Astrocyte (in vitro differentiated cells and primary cell): ENCODE results near the gene STAC2.

ENCODE experiments used
- CTCF ChIP-seq: IDR thresholded peaks from 2 replicates; pipeline ENCODE4 v1.5.1; 2011; ENCODE audit warnings: low read depth, mild to moderate bottlenecking, inconsistent platforms, low read length, moderate library complexity; ENCODE audit not compliant: insufficient read depth
- EZH2 ChIP-seq: IDR thresholded peaks from 2 replicates; pipeline ENCODE4 v1.6.1; 2012; ENCODE audit warnings: mild to moderate bottlenecking, low read length, inconsistent platforms; ENCODE audit not compliant: insufficient read depth

GRCh38 chr17:39196808-39197291 is 28.9 kb downstream of the STAC2 start:
- TF ChIP-seq CTCF (no peak), EZH2 (no peak)
